GM21723 (cell line): ENCODE data around the gene TMEM63A.
"Not testable (repeated sequence)": the region's sequence is repeated elsewhere in the genome, so short reads cannot be mapped to it uniquely, and the experiment has no call there.

Experiments used
- ATAC-seq: cut with Tn5 transposase; IDR thresholded peaks from one replicate; pipeline ENCODE4 v1.9.1; 2021; ENCODE audit warnings: mild to moderate bottlenecking, moderate library complexity; ENCODE audit not compliant: unreplicated experiment

The TMEM63A gene

GRCh38 chr1:225806736-225807135, 75.4 kb downstream of the TMEM63A start:
- ATAC-seq = not testable (repeated sequence)

- ATAC-seq = no peak
Observed at GRCh38 chr1:225806249-225806648, 75.9 kb downstream of the TMEM63A start.

- not testable (repeated sequence) for ATAC-seq
Observed at GRCh38 chr1:225801146-225801545, 81.0 kb downstream of the TMEM63A start.

GRCh38 chr1:225796097-225796496, 86.1 kb downstream of the TMEM63A start:
- not testable (repeated sequence) for ATAC-seq
